ENCODE results near the gene SDF4.

DNA sequence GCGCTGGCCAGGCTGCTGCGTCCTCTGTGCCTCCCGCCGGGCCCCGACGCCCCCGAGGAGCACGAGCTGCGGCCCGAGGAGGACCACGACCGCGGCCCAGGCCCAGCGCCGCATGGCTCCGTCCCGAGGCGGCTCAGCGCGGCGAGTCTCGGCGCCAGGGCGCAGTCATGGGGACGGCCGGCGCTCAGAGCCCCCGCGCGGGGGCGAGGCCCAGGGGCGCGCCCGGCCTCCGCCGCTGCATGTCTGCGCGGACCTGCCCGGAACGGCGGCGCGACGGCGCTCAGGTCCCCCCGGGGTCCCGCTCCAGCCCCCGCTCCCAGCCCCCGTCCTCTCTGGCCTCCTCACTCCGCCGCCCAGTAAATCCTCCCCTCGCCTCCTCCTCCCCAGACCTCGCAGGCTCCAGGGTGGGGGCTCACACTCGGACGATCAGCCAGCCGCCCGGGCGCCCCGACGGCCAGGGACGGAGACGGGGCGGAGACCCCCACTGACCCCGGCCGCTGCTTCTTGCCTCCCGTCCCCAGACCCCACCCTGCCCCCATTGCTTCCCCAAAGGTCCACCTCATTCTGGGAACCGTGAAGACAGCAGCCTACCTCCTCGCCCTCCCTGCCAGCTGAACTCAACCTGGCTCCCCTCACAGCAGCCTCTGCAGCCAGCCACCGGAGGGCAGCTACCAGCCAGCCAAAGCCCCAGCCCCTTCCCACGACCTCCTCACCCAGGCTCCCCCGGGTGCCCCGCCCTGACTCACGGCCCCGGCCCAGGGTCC is 15.0 kb upstream of the SDF4 start, which contains the start of gene C1QTNF12:
- TF ChIP-seq EZH2 (IDR thresholded peaks at IDR 0.05; ENCODE audit: low read depth, low read length, severe bottlenecking) (no peak), RNF2 (IDR thresholded peaks at IDR 0.05; ENCODE audit: borderline replicate concordance, low read depth, low read length, missing control alignments, poor library complexity, severe bottlenecking) (no peak), ZNF274 (IDR thresholded peaks at IDR 0.05; ENCODE audit: borderline replicate concordance, extremely low read depth, low read length) (no peak), POLR2A (IDR thresholded peaks at IDR 0.05; ENCODE audit: control extremely low read depth in 1 of 2, low read depth in 2 of 2, low read length in 2 of 2) (no peak), MAFK (IDR thresholded peaks at IDR 0.05; ENCODE audit: low read depth, low read length) (no peak), SP1 (IDR thresholded peaks at IDR 0.05; ENCODE audit: low read depth, low read length) (no peak), SUZ12 (IDR thresholded peaks at IDR 0.05; ENCODE audit: low read length) (no peak), CREB1 (IDR thresholded peaks at IDR 0.05) (no peak), POLR2AphosphoS5 (IDR thresholded peaks at IDR 0.05; ENCODE audit: low read depth, low read length) (no peak), PHF8 (conservative IDR thresholded peaks at IDR 0.05; ENCODE audit: low read depth, low read length) (no peak), CBX5 (IDR thresholded peaks at IDR 0.05; ENCODE audit: low read depth, low read length) (no peak)
- TF ChIP-seq, protein P1, sequence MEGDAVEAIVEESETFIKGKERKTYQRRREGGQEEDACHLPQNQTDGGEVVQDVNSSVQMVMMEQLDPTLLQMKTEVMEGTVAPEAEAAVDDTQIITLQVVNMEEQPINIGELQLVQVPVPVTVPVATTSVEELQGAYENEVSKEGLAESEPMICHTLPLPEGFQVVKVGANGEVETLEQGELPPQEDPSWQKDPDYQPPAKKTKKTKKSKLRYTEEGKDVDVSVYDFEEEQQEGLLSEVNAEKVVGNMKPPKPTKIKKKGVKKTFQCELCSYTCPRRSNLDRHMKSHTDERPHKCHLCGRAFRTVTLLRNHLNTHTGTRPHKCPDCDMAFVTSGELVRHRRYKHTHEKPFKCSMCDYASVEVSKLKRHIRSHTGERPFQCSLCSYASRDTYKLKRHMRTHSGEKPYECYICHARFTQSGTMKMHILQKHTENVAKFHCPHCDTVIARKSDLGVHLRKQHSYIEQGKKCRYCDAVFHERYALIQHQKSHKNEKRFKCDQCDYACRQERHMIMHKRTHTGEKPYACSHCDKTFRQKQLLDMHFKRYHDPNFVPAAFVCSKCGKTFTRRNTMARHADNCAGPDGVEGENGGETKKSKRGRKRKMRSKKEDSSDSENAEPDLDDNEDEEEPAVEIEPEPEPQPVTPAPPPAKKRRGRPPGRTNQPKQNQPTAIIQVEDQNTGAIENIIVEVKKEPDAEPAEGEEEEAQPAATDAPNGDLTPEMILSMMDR (IDR thresholded peaks at IDR 0.05; ENCODE audit: control extremely low read depth in 1 of 3, insufficient read depth in 1 of 3, low read depth in 1 of 3, low read length in 3 of 3): peak in 1 of 3 experiments; percentile 26; a peak in 1 of 4 replicates

All from H1 (cell line).